Thymus (tissue), 14 donors: ENCODE results near the gene OR52A1. TPM values are rescaled to one million over a fixed set of nuclear protein-coding genes. Genes with fewer than 3 reads are reported as not detected.

Experiments
- DNase-seq, 9 donors: peaks; one replicate each; pipeline ENCODE4 v3.0.0-alpha.2; 2013; ENCODE audit warnings: low spot score in 9 of 9, low read depth in 6 of 9, missing footprints in 1 of 9
- H3K27ac ChIP-seq, 2 donors: one replicate each; pipeline ENCODE4 v1.5.1; 2013; ENCODE audit warnings: control low read depth in 1 of 2, low read depth in 1 of 2, low read length in 1 of 2, mild to moderate bottlenecking in 1 of 2, moderate library complexity in 1 of 2
- H3K27me3 ChIP-seq, 2 donors: one replicate each; pipeline ENCODE4 v1.5.1; 2013; ENCODE audit warnings: low read length in 1 of 2; ENCODE audit not compliant: control insufficient read depth in 2 of 2, insufficient read depth in 1 of 2
- H3K36me3 ChIP-seq, 2 donors: one replicate each; pipeline ENCODE4 v1.5.1; 2013; ENCODE audit warnings: low read length in 1 of 2, mild to moderate bottlenecking in 1 of 2, moderate library complexity in 1 of 2; ENCODE audit not compliant: control insufficient read depth in 2 of 2, insufficient read depth in 2 of 2
- H3K4me1 ChIP-seq, 2 donors: one replicate each; pipeline ENCODE4 v1.5.1; 2013; ENCODE audit warnings: low read length in 2 of 2; ENCODE audit not compliant: control insufficient read depth in 2 of 2, insufficient read depth in 2 of 2
- H3K4me3 ChIP-seq, 2 donors: one replicate each; pipeline ENCODE4 v1.5.1; 2013; ENCODE audit warnings: low read length in 2 of 2, control low read depth in 1 of 2, mild to moderate bottlenecking in 1 of 2
- H3K9me3 ChIP-seq, 2 donors: one replicate each; pipeline ENCODE4 v1.5.1; 2013; ENCODE audit warnings: low read length in 1 of 2, mild to moderate bottlenecking in 1 of 2; ENCODE audit not compliant: control insufficient read depth in 2 of 2, insufficient read depth in 1 of 2
- WGBS: extraction: QIAGEN DNeasy Blood & Tissue Kit; methylation state at CpG from one replicate; pipeline ENCODE4 v1.1.7; 2013; 5-methylcytosine and 5-hydroxymethylcytosine counted together
- long read RNA-seq, 10 donors: transcript quantifications; one replicate each; lab custom pipeline, GENCODE V29; 2026
- polyA plus RNA-seq: library from polyadenylated mRNA; stranded (reverse); fragments of 200-250 nt; gene quantifications from one replicate; pipeline ENCODE4 v1.2.3, GENCODE V29; 2013
- total RNA-seq: library from RNA; stranded (reverse); fragments of 120-200 nt; gene quantifications from one replicate; pipeline ENCODE4 v1.2.4, GENCODE V29; 2013
- donor health status: healthy.

The OR52A1 gene
- total RNA-seq (not detected), polyA plus RNA-seq (not detected)
- long read RNA-seq, donor 1 = 0 reads
- long read RNA-seq, donor 2 = 0 reads
- long read RNA-seq, donor 3 = 0 reads
- long read RNA-seq, donor 4 = 0 reads
- long read RNA-seq, donor 5 = 0 reads
- long read RNA-seq, donor 6 = 0 reads
- long read RNA-seq, donor 7 = 0 reads
- long read RNA-seq, donor 8 = 0 reads
- long read RNA-seq, donor 9 = 0 reads
- long read RNA-seq, donor 10 = 0 reads

GRCh38 chr11:5154657-5155056 is at the start of gene OR52A1:
Gene OR52A1 (minus strand): TSS chr11:5154757. CDS start chr11:5152369, 2,388 bp downstream.
- no peaks in the 10 kb centered on the region for H3K27me3 ChIP-seq
- 81% methylated on average over 3 of the region's 3 CpGs for WGBS
- no peaks in the 10 kb centered on the region for H3K36me3 ChIP-seq
- H3K4me3 ChIP-seq = no peak within 1 kb of the TSS
- H3K27ac ChIP-seq = no peak within 1 kb of the TSS
- no peak for DNase-seq
- peaks cover 0 to 1% of the 10 kb centered on the region in 2 donors for H3K9me3 ChIP-seq
- H3K4me1 ChIP-seq = no peaks in the 10 kb centered on the region

GRCh38 chr11:5203366-5203765 is 48.8 kb upstream of the OR52A1 start:
- Histone ChIP-seq H3K27ac (no peak overlapping the region), H3K4me3 (no peak overlapping the region), H3K4me1 (no peaks in the 10 kb centered on the region), H3K27me3 (no peaks in the 10 kb centered on the region), H3K36me3 (no peaks in the 10 kb centered on the region), H3K9me3 (no peaks in the 10 kb centered on the region)
- WGBS = 92% methylated on average over 2 of the region's 2 CpGs
- no peak for DNase-seq

- H3K4me1 ChIP-seq = no peaks in the 10 kb centered on the region
- H3K27me3 ChIP-seq = no peaks in the 10 kb centered on the region
- no peak within 1 kb of the TSS for H3K27ac ChIP-seq
- DNase-seq = no peak
- no peaks in the 10 kb centered on the region for H3K36me3 ChIP-seq
- no peak within 1 kb of the TSS for H3K4me3 ChIP-seq
- 86% methylated on average over 1 of the region's 1 CpG for WGBS
- no peaks in the 10 kb centered on the region for H3K9me3 ChIP-seq
Measured at GRCh38 chr11:5200582-5200981, 46.0 kb upstream of the OR52A1 start, which contains the start of gene OR51V1. Gene OR51V1 (minus strand): TSS chr11:5200682. CDS start chr11:5200682, 0 bp downstream.

GRCh38 chr11:5198285-5198684 is 43.7 kb upstream of the OR52A1 start:
- DNase-seq = no peak
- Histone ChIP-seq H3K27ac (no peak overlapping the region), H3K36me3 (no peaks in the 10 kb centered on the region), H3K4me3 (no peak overlapping the region), H3K27me3 (no peaks in the 10 kb centered on the region), H3K4me1 (no peaks in the 10 kb centered on the region), H3K9me3 (no peaks in the 10 kb centered on the region)

GRCh38 chr11:5197536-5197935 is 43.0 kb upstream of the OR52A1 start:
- DNase-seq = no peak
- Histone ChIP-seq H3K27ac (no peak overlapping the region), H3K36me3 (no peaks in the 10 kb centered on the region), H3K9me3 (no peaks in the 10 kb centered on the region), H3K4me1 (no peaks in the 10 kb centered on the region), H3K4me3 (no peak overlapping the region), H3K27me3 (no peaks in the 10 kb centered on the region)
- WGBS = 91% methylated on average over 3 of the region's 3 CpGs

GRCh38 chr11:5196731-5197130 is 42.2 kb upstream of the OR52A1 start:
- no peaks in the 10 kb centered on the region for H3K9me3 ChIP-seq
- no peaks in the 10 kb centered on the region for H3K36me3 ChIP-seq
- DNase-seq = no peak
- no peaks in the 10 kb centered on the region for H3K4me1 ChIP-seq
- H3K27ac ChIP-seq = no peak overlapping the region
- H3K4me3 ChIP-seq = no peak overlapping the region
- 93% methylated on average over 3 of the region's 3 CpGs for WGBS
- H3K27me3 ChIP-seq = no peaks in the 10 kb centered on the region

- WGBS = 90% methylated on average over 5 of the region's 5 CpGs
Measured at GRCh38 chr11:5196067-5196466, 41.5 kb upstream of the OR52A1 start.

GRCh38 chr11:5192738-5193137 is 38.2 kb upstream of the OR52A1 start:
- no peaks in the 10 kb centered on the region for H3K4me1 ChIP-seq
- WGBS = 25% methylated on average over 1 of the region's 1 CpG
- no peaks in the 10 kb centered on the region for H3K36me3 ChIP-seq
- no peaks in the 10 kb centered on the region for H3K27me3 ChIP-seq
- H3K27ac ChIP-seq = no peak overlapping the region
- DNase-seq = no peak
- H3K9me3 ChIP-seq = no peaks in the 10 kb centered on the region
- no peak overlapping the region for H3K4me3 ChIP-seq

More at GRCh38 chr11:5196067-5196466, 41.5 kb upstream of the OR52A1 start:
- no peaks in the 10 kb centered on the region for H3K27me3 ChIP-seq
- no peak for DNase-seq
- no peaks in the 10 kb centered on the region for H3K36me3 ChIP-seq
- H3K4me3 ChIP-seq = no peak overlapping the region
- H3K9me3 ChIP-seq = no peaks in the 10 kb centered on the region
- no peak overlapping the region for H3K27ac ChIP-seq
- H3K4me1 ChIP-seq = no peaks in the 10 kb centered on the region

GRCh38 chr11:5188201-5188600 is 33.6 kb upstream of the OR52A1 start:
- 90% methylated on average over 2 of the region's 2 CpGs for WGBS
- H3K4me3 ChIP-seq = no peak overlapping the region
- H3K36me3 ChIP-seq = no peaks in the 10 kb centered on the region
- H3K27ac ChIP-seq = no peak overlapping the region
- no peaks in the 10 kb centered on the region for H3K4me1 ChIP-seq
- no peaks in the 10 kb centered on the region for H3K9me3 ChIP-seq
- no peaks in the 10 kb centered on the region for H3K27me3 ChIP-seq
- DNase-seq = no peak
